ENCODE measurements around the gene PAQR8.

DNA sequence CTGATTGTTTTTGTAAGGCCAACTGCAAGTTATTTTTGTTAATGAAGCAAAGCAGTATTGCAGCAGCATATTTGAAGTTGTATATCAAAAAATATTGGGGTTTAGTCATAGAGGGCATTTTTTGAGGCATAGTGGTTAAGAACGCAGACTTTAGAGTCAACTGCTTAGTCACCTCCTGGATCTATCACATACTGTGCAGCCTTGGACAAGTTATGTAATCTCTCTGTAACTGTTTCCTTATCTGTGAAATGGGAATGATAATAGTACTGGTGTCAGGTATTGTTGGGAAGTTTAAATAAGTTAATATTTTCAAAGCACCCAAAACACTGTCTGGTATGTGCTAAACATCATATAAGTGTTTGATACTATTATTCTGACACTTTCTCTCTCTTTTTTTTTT, 31.0 kb downstream of the PAQR8 start:
- TF ChIP-seq, protein P1, sequence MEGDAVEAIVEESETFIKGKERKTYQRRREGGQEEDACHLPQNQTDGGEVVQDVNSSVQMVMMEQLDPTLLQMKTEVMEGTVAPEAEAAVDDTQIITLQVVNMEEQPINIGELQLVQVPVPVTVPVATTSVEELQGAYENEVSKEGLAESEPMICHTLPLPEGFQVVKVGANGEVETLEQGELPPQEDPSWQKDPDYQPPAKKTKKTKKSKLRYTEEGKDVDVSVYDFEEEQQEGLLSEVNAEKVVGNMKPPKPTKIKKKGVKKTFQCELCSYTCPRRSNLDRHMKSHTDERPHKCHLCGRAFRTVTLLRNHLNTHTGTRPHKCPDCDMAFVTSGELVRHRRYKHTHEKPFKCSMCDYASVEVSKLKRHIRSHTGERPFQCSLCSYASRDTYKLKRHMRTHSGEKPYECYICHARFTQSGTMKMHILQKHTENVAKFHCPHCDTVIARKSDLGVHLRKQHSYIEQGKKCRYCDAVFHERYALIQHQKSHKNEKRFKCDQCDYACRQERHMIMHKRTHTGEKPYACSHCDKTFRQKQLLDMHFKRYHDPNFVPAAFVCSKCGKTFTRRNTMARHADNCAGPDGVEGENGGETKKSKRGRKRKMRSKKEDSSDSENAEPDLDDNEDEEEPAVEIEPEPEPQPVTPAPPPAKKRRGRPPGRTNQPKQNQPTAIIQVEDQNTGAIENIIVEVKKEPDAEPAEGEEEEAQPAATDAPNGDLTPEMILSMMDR (conservative IDR thresholded peaks at IDR 0.05; ENCODE audit: low read depth, low read length), result no peak
- TF ChIP-seq CHD1 (IDR thresholded peaks at IDR 0.05; ENCODE audit: low read depth, low read length) (no peak), SMC3 (IDR thresholded peaks at IDR 0.05; ENCODE audit: low read depth, low read length) (no peak), POLR2A (IDR thresholded peaks at IDR 0.05; ENCODE audit: low read depth, low read length) (no peak), FOS (IDR thresholded peaks at IDR 0.05; ENCODE audit: low read depth, low read length) (0 out of 2 replicates have a peak, but pooled peaks have one; percentile 21), RAD21 (IDR thresholded peaks at IDR 0.05; ENCODE audit: low read length) (no peak), CEBPB (IDR thresholded peaks at IDR 0.05; ENCODE audit: low read depth, low read length) (peak; percentile 56), MXI1 (IDR thresholded peaks at IDR 0.05; ENCODE audit: borderline replicate concordance, low read depth, low read length) (no peak)
